Measurements from ENCODE around the gene XAB2.

The XAB2 gene

GRCh38 chr19:7606289-7606688 is 23.1 kb downstream of the XAB2 start:
- Histone ChIP-seq H3K9ac (ENCODE audit: low read length) (no peak overlapping the region), H3K36me3 (replicated peaks; ENCODE audit: insufficient read depth, low read length) (no peaks in the 10 kb centered on the region), H3K9me2 (replicated peaks; ENCODE audit: insufficient read depth, low read length) (no peaks in the 10 kb centered on the region), H3K4me2 (ENCODE audit: low read depth, low read length) (no peak overlapping the region), H3K27me3 (replicated peaks; ENCODE audit: insufficient read depth, low read length) (peaks cover 77% of the 10 kb centered on the region), H3K4me1 (ENCODE audit: low read length) (no peaks in the 10 kb centered on the region), H3F3A (ENCODE audit: insufficient read depth, low read length) (no peaks in the 10 kb centered on the region), H2AFZ (ENCODE audit: low read length) (no peak overlapping the region), H3K79me2 (ENCODE audit: low read length) (no peaks in the 10 kb centered on the region), H4K20me1 (ENCODE audit: insufficient read depth, low read length) (no peaks in the 10 kb centered on the region), H3K4me3 (ENCODE audit: low read length) (no peak overlapping the region), H3K27ac (ENCODE audit: low read length) (no peak overlapping the region), H3K9me3 (replicated peaks; ENCODE audit: insufficient read depth, low read length) (no peaks in the 10 kb centered on the region)
- TF ChIP-seq EZH2phosphoT487 (IDR thresholded peaks at IDR 0.05; ENCODE audit: low read length) (no peak), EZH2 (optimal IDR thresholded peaks at IDR 0.05; ENCODE audit: low read depth, low read length) (no peak), CTCF (IDR thresholded peaks at IDR 0.05; ENCODE audit: low read length) (no peak)
- DNase-seq = no peak

DNA sequence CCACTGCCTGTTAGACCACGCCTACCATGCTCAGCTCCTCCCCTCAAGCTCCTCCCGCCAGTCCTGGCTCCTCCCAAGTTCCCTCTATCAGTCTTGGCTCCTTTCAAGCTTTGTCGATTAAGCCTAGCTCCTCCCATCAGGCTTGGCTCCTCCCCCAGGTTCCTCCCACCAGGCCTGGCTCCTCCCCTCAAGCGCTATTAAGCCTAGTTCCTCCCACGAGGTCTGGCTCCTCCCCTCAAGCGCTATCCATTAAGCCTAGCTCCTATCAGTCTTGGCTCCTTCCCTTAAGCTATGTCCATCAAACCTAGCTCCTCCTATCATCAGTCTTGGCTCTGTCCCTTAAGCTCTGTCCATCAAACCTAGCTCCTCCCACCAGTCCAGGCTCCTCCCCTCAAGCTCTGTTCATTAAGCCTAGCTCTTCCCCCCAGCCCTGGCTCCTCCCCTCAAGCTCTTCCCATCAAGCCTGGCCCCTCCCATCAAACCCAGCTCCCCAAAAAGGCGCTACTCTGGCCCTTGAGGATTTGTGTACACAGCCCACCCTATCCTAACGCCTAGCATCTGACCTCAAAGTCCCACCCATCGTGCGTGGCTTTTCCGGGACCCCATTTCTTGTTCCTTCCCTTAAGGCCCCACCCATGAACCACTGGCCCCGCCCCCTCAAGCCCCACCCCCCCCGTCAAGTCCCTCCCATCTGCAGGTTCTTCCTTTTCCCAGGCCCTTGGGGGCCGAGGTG is 23.7 kb downstream of the XAB2 start:
- no peaks in the 10 kb centered on the region for H3K79me2 ChIP-seq (ENCODE audit: low read length)
- no peak overlapping the region for H2AFZ ChIP-seq (ENCODE audit: low read length)
- no peak overlapping the region for H3K9ac ChIP-seq (ENCODE audit: low read length)
- peak; percentile 59 for DNase-seq
- no peak overlapping the region for H3K4me3 ChIP-seq (ENCODE audit: low read length)
- H3K4me1 ChIP-seq (ENCODE audit: low read length) = no peaks in the 10 kb centered on the region
- H3K9me3 ChIP-seq (replicated peaks; ENCODE audit: insufficient read depth, low read length) = no peaks in the 10 kb centered on the region
- no peak for TF ChIP-seq EZH2phosphoT487 (IDR thresholded peaks at IDR 0.05; ENCODE audit: low read length)
- TF ChIP-seq EZH2 (optimal IDR thresholded peaks at IDR 0.05; ENCODE audit: low read depth, low read length) = no peak
- no peak for TF ChIP-seq CTCF (IDR thresholded peaks at IDR 0.05; ENCODE audit: low read length)
- H3K27ac ChIP-seq (ENCODE audit: low read length) = no peak overlapping the region
- no peaks in the 10 kb centered on the region for H4K20me1 ChIP-seq (ENCODE audit: insufficient read depth, low read length)
- H3K36me3 ChIP-seq (replicated peaks; ENCODE audit: insufficient read depth, low read length) = no peaks in the 10 kb centered on the region
- no peaks in the 10 kb centered on the region for H3F3A ChIP-seq (ENCODE audit: insufficient read depth, low read length)
- H3K4me2 ChIP-seq (ENCODE audit: low read depth, low read length) = no peak overlapping the region
- peaks cover 73% of the 10 kb centered on the region for H3K27me3 ChIP-seq (replicated peaks; ENCODE audit: insufficient read depth, low read length)
- H3K9me2 ChIP-seq (replicated peaks; ENCODE audit: insufficient read depth, low read length) = no peaks in the 10 kb centered on the region

DNA sequence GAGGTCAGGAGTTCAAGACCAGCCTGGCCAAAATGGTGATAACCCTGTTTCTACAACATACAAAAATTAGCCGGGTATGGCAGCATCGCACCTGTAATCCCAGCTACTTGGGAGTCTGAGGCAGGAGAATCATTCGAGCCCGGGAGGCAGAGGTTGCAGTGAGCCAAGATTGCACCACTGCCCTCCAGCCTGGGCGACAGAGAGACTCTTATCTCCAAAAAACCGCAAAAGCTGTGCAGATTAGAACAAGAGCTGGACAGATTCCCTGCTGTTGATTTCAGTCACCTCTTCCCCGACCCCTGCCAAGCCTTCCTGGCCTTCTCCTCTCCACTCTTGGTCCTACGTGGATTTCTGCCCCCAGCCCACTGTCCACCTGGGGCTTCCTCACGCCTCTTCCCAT is 25.4 kb downstream of the XAB2 start:
- no peak overlapping the region for H3K4me2 ChIP-seq (ENCODE audit: low read depth, low read length)
- H3F3A ChIP-seq (ENCODE audit: insufficient read depth, low read length) = no peaks in the 10 kb centered on the region
- no peaks in the 10 kb centered on the region for H3K9me2 ChIP-seq (replicated peaks; ENCODE audit: insufficient read depth, low read length)
- no peak for DNase-seq
- TF ChIP-seq EZH2 (optimal IDR thresholded peaks at IDR 0.05; ENCODE audit: low read depth, low read length) = no peak
- no peak for TF ChIP-seq EZH2phosphoT487 (IDR thresholded peaks at IDR 0.05; ENCODE audit: low read length)
- TF ChIP-seq CTCF (IDR thresholded peaks at IDR 0.05; ENCODE audit: low read length) = no peak
- H3K27me3 ChIP-seq (replicated peaks; ENCODE audit: insufficient read depth, low read length) = peaks cover 58% of the 10 kb centered on the region
- H3K36me3 ChIP-seq (replicated peaks; ENCODE audit: insufficient read depth, low read length) = no peaks in the 10 kb centered on the region
- H3K27ac ChIP-seq (ENCODE audit: low read length) = no peak overlapping the region
- H3K4me3 ChIP-seq (ENCODE audit: low read length) = no peak overlapping the region
- no peaks in the 10 kb centered on the region for H3K9me3 ChIP-seq (replicated peaks; ENCODE audit: insufficient read depth, low read length)
- no peak overlapping the region for H2AFZ ChIP-seq (ENCODE audit: low read length)
- H3K4me1 ChIP-seq (ENCODE audit: low read length) = no peaks in the 10 kb centered on the region
- no peaks in the 10 kb centered on the region for H4K20me1 ChIP-seq (ENCODE audit: insufficient read depth, low read length)
- no peak overlapping the region for H3K9ac ChIP-seq (ENCODE audit: low read length)
- no peaks in the 10 kb centered on the region for H3K79me2 ChIP-seq (ENCODE audit: low read length)
